Thymus (tissue), 11 donors: ENCODE measurements around the gene ZBTB7C. TPM values are rescaled to one million over a fixed set of nuclear protein-coding genes. Genes with fewer than 3 reads are reported as not detected.

Experiments used
- DNase-seq, 9 donors: peaks; one replicate each; pipeline ENCODE4 v3.0.0-alpha.2; 2013; ENCODE audit warnings: low spot score in 9 of 9, low read depth in 6 of 9, missing footprints in 1 of 9
- H3K27ac ChIP-seq, 2 donors: one replicate each; pipeline ENCODE4 v1.5.1; 2013; ENCODE audit warnings: control low read depth in 1 of 2, low read depth in 1 of 2, low read length in 1 of 2, mild to moderate bottlenecking in 1 of 2, moderate library complexity in 1 of 2
- H3K27me3 ChIP-seq, 2 donors: one replicate each; pipeline ENCODE4 v1.5.1; 2013; ENCODE audit warnings: low read length in 1 of 2; ENCODE audit not compliant: control insufficient read depth in 2 of 2, insufficient read depth in 1 of 2
- H3K36me3 ChIP-seq, 2 donors: one replicate each; pipeline ENCODE4 v1.5.1; 2013; ENCODE audit warnings: low read length in 1 of 2, mild to moderate bottlenecking in 1 of 2, moderate library complexity in 1 of 2; ENCODE audit not compliant: control insufficient read depth in 2 of 2, insufficient read depth in 2 of 2
- H3K4me1 ChIP-seq, 2 donors: one replicate each; pipeline ENCODE4 v1.5.1; 2013; ENCODE audit warnings: low read length in 2 of 2; ENCODE audit not compliant: control insufficient read depth in 2 of 2, insufficient read depth in 2 of 2
- H3K4me3 ChIP-seq, 2 donors: one replicate each; pipeline ENCODE4 v1.5.1; 2013; ENCODE audit warnings: low read length in 2 of 2, control low read depth in 1 of 2, mild to moderate bottlenecking in 1 of 2
- H3K9me3 ChIP-seq, 2 donors: one replicate each; pipeline ENCODE4 v1.5.1; 2013; ENCODE audit warnings: low read length in 1 of 2, mild to moderate bottlenecking in 1 of 2; ENCODE audit not compliant: control insufficient read depth in 2 of 2, insufficient read depth in 1 of 2
- WGBS: extraction: QIAGEN DNeasy Blood & Tissue Kit; methylation state at CpG from one replicate; pipeline ENCODE4 v1.1.7; 2013; 5-methylcytosine and 5-hydroxymethylcytosine counted together
- polyA plus RNA-seq: library from polyadenylated mRNA; stranded (reverse); fragments of 200-250 nt; gene quantifications from one replicate; pipeline ENCODE4 v1.2.3, GENCODE V29; 2013
- total RNA-seq: library from RNA; stranded (reverse); fragments of 120-200 nt; gene quantifications from one replicate; pipeline ENCODE4 v1.2.4, GENCODE V29; 2013
- donor health status: healthy.

ZBTB7C gene
- total and polyA plus RNA-seq, 2 donors, result 0.14 to 0.73 TPM

DNA sequence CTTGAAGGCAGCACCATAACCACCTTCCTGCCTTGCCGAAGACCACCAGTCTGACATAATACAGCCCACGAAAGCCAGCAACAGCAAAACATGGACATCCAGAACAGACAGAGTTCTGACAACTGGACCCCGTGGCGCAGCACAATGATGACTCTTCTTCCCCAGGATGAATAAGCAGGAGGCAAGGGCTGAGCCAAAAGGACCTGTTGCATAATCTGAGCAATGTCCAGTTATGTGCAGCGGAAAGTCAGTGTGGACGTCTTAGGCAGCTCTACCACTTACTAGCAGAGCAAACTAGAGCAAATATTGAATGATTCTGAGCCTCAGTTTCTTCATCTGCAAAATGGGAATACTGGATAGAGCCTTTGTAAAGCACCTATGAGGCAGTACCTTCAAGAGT is 225.1 kb downstream of the ZBTB7C start:
- peaks cover 0 to 3% of the 10 kb centered on the region in 2 donors for H3K27me3 ChIP-seq
- H3K4me3 ChIP-seq, result no peak overlapping the region
- WGBS, result 89% methylated on average over 6 of the region's 6 CpGs
- H3K9me3 ChIP-seq, result no peaks in the 10 kb centered on the region
- H3K27ac ChIP-seq, result no peak overlapping the region
- no peak for DNase-seq
- H3K4me1 ChIP-seq, result no peaks in the 10 kb centered on the region
- no peaks in the 10 kb centered on the region for H3K36me3 ChIP-seq

DNA sequence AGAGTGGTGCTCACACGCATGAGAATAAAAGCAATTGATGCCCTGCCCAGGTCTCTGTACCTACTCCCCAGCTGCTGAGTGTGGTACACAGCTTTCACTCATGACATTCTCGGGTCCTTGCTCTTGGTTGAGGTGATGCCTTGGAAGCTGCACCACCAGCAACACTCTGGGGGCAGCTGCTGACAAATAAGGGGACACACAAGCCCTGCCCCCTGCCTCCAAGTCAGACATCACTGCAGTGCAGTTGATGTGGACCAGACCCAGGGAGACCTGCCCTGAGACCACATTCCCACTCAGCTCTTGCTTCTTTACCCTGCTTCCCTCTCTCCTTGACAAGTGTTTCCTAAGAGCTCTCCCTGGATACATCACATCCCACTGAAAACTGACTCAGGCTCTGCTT is 225.6 kb downstream of the ZBTB7C start:
- H3K27ac ChIP-seq, result no peak overlapping the region
- no peaks in the 10 kb centered on the region for H3K9me3 ChIP-seq
- WGBS, result 94% methylated on average over 2 of the region's 2 CpGs
- no peak overlapping the region for H3K4me3 ChIP-seq
- DNase-seq, result no peak
- H3K27me3 ChIP-seq, result peaks cover 0 to 3% of the 10 kb centered on the region in 2 donors
- no peaks in the 10 kb centered on the region for H3K36me3 ChIP-seq
- H3K4me1 ChIP-seq, result no peaks in the 10 kb centered on the region

GRCh38 chr18:48182779-48183178 is 226.4 kb downstream of the ZBTB7C start:
- peaks cover 0 to 3% of the 10 kb centered on the region in 2 donors for H3K27me3 ChIP-seq
- no peak overlapping the region for H3K4me3 ChIP-seq
- 96% methylated on average over 3 of the region's 3 CpGs for WGBS
- no peaks in the 10 kb centered on the region for H3K4me1 ChIP-seq
- H3K36me3 ChIP-seq, result no peaks in the 10 kb centered on the region
- no peak for DNase-seq
- no peaks in the 10 kb centered on the region for H3K9me3 ChIP-seq
- H3K27ac ChIP-seq, result no peak overlapping the region

DNA sequence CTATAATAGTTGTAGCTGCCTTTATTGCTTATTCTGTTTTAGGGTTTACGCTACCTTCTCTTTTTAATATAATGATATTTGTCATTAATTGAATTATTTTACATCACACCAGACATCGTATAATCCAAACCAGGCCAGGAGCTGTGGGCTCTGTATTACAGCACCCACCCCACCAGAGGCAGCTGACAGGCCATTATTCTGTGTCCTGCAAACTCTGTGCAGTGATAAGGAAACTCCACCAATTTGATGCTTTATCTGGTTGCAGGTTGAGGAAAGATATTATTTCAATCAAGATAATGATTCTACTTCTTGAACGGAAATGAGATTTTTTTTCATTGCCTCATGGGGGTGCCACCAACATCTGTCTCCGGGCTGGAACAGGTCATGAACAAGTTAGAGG is 227.3 kb downstream of the ZBTB7C start:
- H3K27me3 ChIP-seq, result peaks cover 0 to 3% of the 10 kb centered on the region in 2 donors
- H3K4me1 ChIP-seq, result no peaks in the 10 kb centered on the region
- DNase-seq, result no peak
- WGBS, result 93% methylated on average over 4 of the region's 4 CpGs
- H3K27ac ChIP-seq, result no peak overlapping the region
- no peak overlapping the region for H3K4me3 ChIP-seq
- no peaks in the 10 kb centered on the region for H3K36me3 ChIP-seq
- no peaks in the 10 kb centered on the region for H3K9me3 ChIP-seq

- 98% methylated on average over 3 of the region's 3 CpGs for WGBS
- H3K4me1 ChIP-seq, result no peaks in the 10 kb centered on the region
- no peak for DNase-seq
- H3K36me3 ChIP-seq, result no peaks in the 10 kb centered on the region
- peaks cover 0 to 3% of the 10 kb centered on the region in 2 donors for H3K27me3 ChIP-seq
- no peak overlapping the region for H3K27ac ChIP-seq
- H3K4me3 ChIP-seq, result no peak overlapping the region
- no peaks in the 10 kb centered on the region for H3K9me3 ChIP-seq
These were observed 227.9 kb downstream of the ZBTB7C start for GRCh38 chr18:48181087-48181823.

- no peaks in the 10 kb centered on the region for H3K36me3 ChIP-seq
- H3K27ac ChIP-seq, result no peak overlapping the region
- H3K27me3 ChIP-seq, result no peaks in the 10 kb centered on the region
- no peaks in the 10 kb centered on the region for H3K9me3 ChIP-seq
- H3K4me3 ChIP-seq, result no peak overlapping the region
- DNase-seq, result no peak
- no peaks in the 10 kb centered on the region for H3K4me1 ChIP-seq
- WGBS, result 76% methylated on average over 2 of the region's 2 CpGs
These were observed 229.5 kb downstream of the ZBTB7C start for GRCh38 chr18:48179666-48180065.

- H3K36me3 ChIP-seq, result no peaks in the 10 kb centered on the region
- no peaks in the 10 kb centered on the region for H3K27me3 ChIP-seq
- H3K4me3 ChIP-seq, result no peak overlapping the region
- 94% methylated on average over 3 of the region's 3 CpGs for WGBS
- no peak overlapping the region for H3K27ac ChIP-seq
- no peaks in the 10 kb centered on the region for H3K9me3 ChIP-seq
- H3K4me1 ChIP-seq, result no peaks in the 10 kb centered on the region
- DNase-seq, result no peak
These were observed 230.2 kb downstream of the ZBTB7C start for GRCh38 chr18:48179001-48179400.

DNA sequence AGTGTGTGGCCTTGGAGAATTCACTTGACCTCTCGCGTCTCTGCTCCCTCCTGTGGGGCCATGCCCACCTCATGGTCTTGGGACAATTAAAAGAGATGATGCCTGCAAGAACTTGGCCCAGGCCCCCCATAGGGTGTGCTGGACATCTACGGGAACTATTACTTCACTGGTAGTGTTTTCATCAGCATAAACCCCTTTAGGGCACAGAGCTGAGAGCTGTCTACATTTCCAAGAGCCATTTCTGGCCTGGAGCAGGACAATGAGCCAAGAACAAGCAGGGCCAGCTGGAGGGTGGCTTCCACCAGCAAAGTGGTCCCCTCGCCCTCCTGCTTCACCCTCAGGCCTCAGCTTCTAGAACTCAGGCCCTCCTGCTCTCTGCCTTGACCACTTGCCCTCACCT is 232.3 kb downstream of the ZBTB7C start:
- Histone ChIP-seq H3K27me3 (no peaks in the 10 kb centered on the region), H3K36me3 (no peaks in the 10 kb centered on the region), H3K4me1 (no peaks in the 10 kb centered on the region), H3K9me3 (no peaks in the 10 kb centered on the region), H3K4me3 (no peak overlapping the region), H3K27ac (no peak overlapping the region)
- no peak for DNase-seq
- 97% methylated on average over 4 of the region's 4 CpGs for WGBS

GRCh38 chr18:48173557-48173956 is 235.6 kb downstream of the ZBTB7C start:
- WGBS, result 98% methylated on average over 2 of the region's 2 CpGs
- Histone ChIP-seq H3K36me3 (no peaks in the 10 kb centered on the region), H3K9me3 (no peaks in the 10 kb centered on the region), H3K4me3 (no peak overlapping the region), H3K27ac (no peak overlapping the region), H3K4me1 (no peaks in the 10 kb centered on the region), H3K27me3 (no peaks in the 10 kb centered on the region)
- no peak for DNase-seq
